Tibial artery (tissue), 4 donors: ENCODE data around the gene KCNMA1.
A peak's percentile ranks its signal among the peaks of the same experiment; 100 is the strongest.

ENCODE experiments used
- DNase-seq, 2 donors: peaks; one replicate each; pipeline ENCODE4 v3.0.0-alpha.2; 2019
- H3K27ac ChIP-seq, 2 donors: fragments of 200-600 bp; sonication (generic) in 1 of 2; 1 replicate in 1 of 2; 2 replicates in 1 of 2; pipeline ENCODE4 v1.5.1; 2018 to 2019; ENCODE audit warnings: mild to moderate bottlenecking in 1 of 2
- H3K27me3 ChIP-seq, 2 donors: fragments of 200-600 bp; sonication (generic) in 1 of 2; one replicate each; pipeline versions ENCODE4 v1.5.1 to v1.6.0; 2016 to 2019
- H3K36me3 ChIP-seq, 3 donors: fragments of 200-600 bp; sonication (generic) in 2 of 3; one replicate each; pipeline ENCODE4 v1.5.1; 2016 to 2019; ENCODE audit warnings: mild to moderate bottlenecking in 2 of 3
- H3K4me1 ChIP-seq, 4 donors: fragments of 200-600 bp; sonication (generic) in 2 of 4; 1 replicate in 3 of 4; 2 replicates in 1 of 4; pipeline ENCODE4 v1.5.1; 2016 to 2019
- H3K4me3 ChIP-seq, 2 donors: fragments of 200-600 bp; sonication (generic) in 1 of 2; 1 replicate in 1 of 2; 2 replicates in 1 of 2; pipeline ENCODE4 v1.5.1; 2018 to 2019; ENCODE audit warnings: mild to moderate bottlenecking in 2 of 2
- H3K9me3 ChIP-seq, 3 donors: fragments of 200-600 bp; sonication (generic) in 1 of 3; one replicate each; pipeline ENCODE4 v1.5.1; 2016 to 2019
- CTCF ChIP-seq, 2 experiments: fragments of 200-600 bp in 1 of 2; fragments of 450-650 bp in 1 of 2; IDR thresholded peaks; one replicate each; pipeline ENCODE4 v1.5.1; 2017 to 2019; ENCODE audit warnings: antibody characterized with exemption in 2 of 2, mild to moderate bottlenecking in 1 of 2, moderate library complexity in 1 of 2
- intact Hi-C: fragments of 100-400 bp; cut with DNase I; formaldehyde crosslinking; loops from one replicate; pipeline ENCODE4 v1.15.0; 2023; ENCODE audit warnings: low total_unique reads

Gene KCNMA1

DNA sequence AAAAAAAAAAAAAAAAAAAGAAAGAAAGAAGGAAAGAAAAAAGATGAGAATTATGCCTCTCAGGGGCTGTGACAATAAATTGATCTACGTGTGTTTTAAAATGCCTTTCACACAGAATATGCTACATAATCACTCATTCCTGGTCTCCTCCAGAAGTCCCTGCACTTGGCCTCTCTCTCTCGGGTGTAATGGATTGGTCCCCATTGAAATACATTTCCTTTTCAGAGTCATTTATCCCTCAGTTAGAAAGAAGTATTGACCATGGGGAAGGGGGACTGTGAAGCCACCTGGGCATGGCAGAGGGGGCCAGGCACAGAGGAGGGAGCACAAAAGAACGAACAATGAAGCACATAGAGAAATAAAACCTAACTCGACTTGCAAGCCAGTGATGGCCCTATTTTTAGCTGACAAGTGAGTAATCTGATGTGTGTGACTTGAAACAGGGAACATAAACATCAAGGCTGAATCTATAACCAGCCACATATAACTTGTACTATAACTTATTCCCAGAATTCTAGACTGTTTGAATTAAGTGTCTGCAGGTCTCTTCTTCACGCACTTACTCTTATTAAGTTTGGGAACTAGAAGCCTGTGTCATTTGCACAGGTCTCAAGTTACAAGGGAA is 490.8 kb downstream of the KCNMA1 start:
- peaks cover 0 to 49% (median 19%) of the 10 kb centered on the region in 4 donors for H3K4me1 ChIP-seq
- H3K27ac ChIP-seq = peak overlapping the region; percentile 59 to 75
- no peaks in the 10 kb centered on the region for H3K27me3 ChIP-seq
- DNase-seq = no peak
- no peak for TF ChIP-seq CTCF (IDR thresholded peaks at IDR 0.05)
- no peaks in the 10 kb centered on the region for H3K9me3 ChIP-seq
- intact Hi-C loops = no loop called here
- no peak overlapping the region for H3K4me3 ChIP-seq
- H3K36me3 ChIP-seq = no peaks in the 10 kb centered on the region

DNA sequence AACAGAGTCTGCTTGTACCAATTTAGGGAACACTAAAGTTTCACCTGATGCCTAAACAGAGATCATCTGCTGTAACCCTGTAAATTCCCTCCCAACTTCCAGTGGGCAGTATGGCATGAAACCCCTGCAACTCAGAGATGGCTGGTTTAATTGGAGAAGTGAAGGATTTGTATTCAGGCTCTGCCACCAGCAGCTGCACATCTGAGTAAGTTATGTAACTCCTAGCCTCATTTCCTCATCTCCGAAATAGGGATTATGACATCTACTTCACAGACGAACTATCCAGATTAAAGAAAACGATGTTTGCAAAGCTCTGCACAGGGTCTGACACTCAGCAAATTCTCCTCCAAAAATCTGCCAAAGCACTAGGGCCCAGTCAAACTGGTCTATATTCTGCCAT is 493.0 kb downstream of the KCNMA1 start:
- intact Hi-C loops = no loop called here
- no peak for TF ChIP-seq CTCF (IDR thresholded peaks at IDR 0.05)
- H3K36me3 ChIP-seq = no peaks in the 10 kb centered on the region

GRCh38 chr10:77139252-77140160 is 498.1 kb downstream of the KCNMA1 start:
- Histone ChIP-seq H3K36me3 (no peaks in the 10 kb centered on the region), H3K27me3 (no peaks in the 10 kb centered on the region), H3K4me3 (no peak overlapping the region), H3K9me3 (no peaks in the 10 kb centered on the region), H3K4me1 (peaks cover 0 to 51% (median 10%) of the 10 kb centered on the region in 4 donors), H3K27ac (no peak overlapping the region)
- intact Hi-C loops = no loop called here
- no peak for TF ChIP-seq CTCF (IDR thresholded peaks at IDR 0.05)
- no peak for DNase-seq

More for the DNA sequence above, 493.0 kb downstream of the KCNMA1 start:
- DNase-seq = no peak
- H3K27me3 ChIP-seq = no peaks in the 10 kb centered on the region
- H3K4me3 ChIP-seq = no peak overlapping the region
- no peak overlapping the region for H3K27ac ChIP-seq
- peaks cover 0 to 53% (median 19%) of the 10 kb centered on the region in 4 donors for H3K4me1 ChIP-seq
- H3K9me3 ChIP-seq = no peaks in the 10 kb centered on the region

DNA sequence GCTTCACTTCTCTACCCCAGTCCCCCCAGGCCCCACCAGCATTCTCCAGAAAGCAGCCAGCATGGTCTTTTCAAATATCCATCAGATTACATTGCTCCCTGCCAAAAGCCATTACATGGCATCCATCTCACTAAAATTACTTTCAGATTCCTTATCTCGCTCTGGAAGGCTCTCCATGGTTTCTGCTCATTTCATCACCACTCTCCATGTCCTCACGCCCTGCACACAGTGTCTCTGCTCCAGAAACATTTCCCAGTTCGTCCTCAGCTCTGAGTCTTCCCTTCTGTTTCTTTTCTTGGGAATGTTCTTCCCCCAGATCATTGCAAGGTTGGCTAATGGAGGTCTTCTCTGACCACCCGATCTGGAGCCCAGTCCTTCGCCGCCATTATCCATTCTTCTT is 499.1 kb downstream of the KCNMA1 start:
- no peak for TF ChIP-seq CTCF (IDR thresholded peaks at IDR 0.05)
- no peak overlapping the region for H3K4me3 ChIP-seq
- no peaks in the 10 kb centered on the region for H3K9me3 ChIP-seq
- peaks cover 0 to 51% (median 10%) of the 10 kb centered on the region in 4 donors for H3K4me1 ChIP-seq
- H3K27ac ChIP-seq = no peak overlapping the region
- no peak for DNase-seq
- intact Hi-C loops = no loop called here
- H3K36me3 ChIP-seq = no peaks in the 10 kb centered on the region
- no peaks in the 10 kb centered on the region for H3K27me3 ChIP-seq

GRCh38 chr10:77135555-77135954 is 502.1 kb downstream of the KCNMA1 start:
- no peaks in the 10 kb centered on the region for H3K36me3 ChIP-seq
- H3K4me3 ChIP-seq = no peak overlapping the region
- no peaks in the 10 kb centered on the region for H3K9me3 ChIP-seq
- no peak for TF ChIP-seq CTCF (IDR thresholded peaks at IDR 0.05)
- no peak for DNase-seq
- no peaks in the 10 kb centered on the region for H3K27me3 ChIP-seq
- intact Hi-C loops = no loop called here
- H3K27ac ChIP-seq = no peak overlapping the region
- peaks cover 0 to 43% (median 8%) of the 10 kb centered on the region in 4 donors for H3K4me1 ChIP-seq
